B cell (primary cell): Measurements from ENCODE around the gene GPER1. TPM values are rescaled to one million over a fixed set of nuclear protein-coding genes. Genes with fewer than 3 reads are reported as not detected.

ENCODE experiments used
- ATAC-seq: fragments of 200-7000 bp; cut with Tn5 transposase; one replicate; pipeline ENCODE4 v1.10.0; 2021; ENCODE audit warnings: low read depth, mild to moderate bottlenecking, moderate number of reproducible peaks, moderate library complexity
- CTCF ChIA-PET: fragments of 350-600 bp; sonication (Branson Sonifier 250); formaldehyde crosslinking; loops from one replicate; lab custom pipeline; 2021; ENCODE audit warnings: antibody characterized with exemption, inconsistent platforms; lab: Charles Lee
- POLR2A ChIA-PET: fragments of 350-600 bp; sonication (Branson Sonifier 250); formaldehyde crosslinking; loops from one replicate; lab custom pipeline; 2021; ENCODE audit warnings: antibody characterized with exemption; lab: Charles Lee
- DNase-seq: peaks from one replicate; pipeline ENCODE4 v3.0.0; 2013
- H2AFZ ChIP-seq: 2 replicates; pipeline ENCODE4 v1.6.1; 2012; ENCODE audit warnings: mild to moderate bottlenecking, low read depth, low read length; ENCODE audit not compliant: insufficient read depth, poor library complexity, severe bottlenecking
- H3K27ac ChIP-seq, 2 donors: 1 replicate in 1 of 2; 2 replicates in 1 of 2; pipeline ENCODE4 v1.5.1; 2012 to 2013; ENCODE audit warnings: low read length in 2 of 2, mild to moderate bottlenecking in 2 of 2, moderate library complexity in 1 of 2
- H3K27me3 ChIP-seq, 4 experiments: fragments of 200-600 bp in 1 of 4; sonication (generic) in 1 of 4; replicated peaks in 1 of 4; 1 replicate in 2 of 4; 2 replicates in 2 of 4; pipeline versions ENCODE4 v1.6.1 to v1.7.0; 2013 to 2016; ENCODE audit warnings: low read length in 3 of 4, mild to moderate bottlenecking in 2 of 4, mixed read lengths in 1 of 4, moderate library complexity in 1 of 4; ENCODE audit not compliant: insufficient read depth in 4 of 4, control insufficient read depth in 3 of 4; ENCODE audit errors: control extremely low read depth in 1 of 4
- H3K36me3 ChIP-seq, 2 experiments: replicated peaks in 1 of 2; 1 replicate in 1 of 2; 2 replicates in 1 of 2; pipeline versions ENCODE4 v1.6.1 to v1.7.1; 2013; ENCODE audit warnings: low read length in 1 of 2; ENCODE audit not compliant: insufficient read depth in 2 of 2, control insufficient read depth in 1 of 2; ENCODE audit errors: control extremely low read depth in 1 of 2, extremely low read depth in 1 of 2
- H3K4me1 ChIP-seq, 2 donors: fragments of 200-600 bp in 1 of 2; sonication (generic) in 1 of 2; 1 replicate in 1 of 2; 2 replicates in 1 of 2; pipeline versions ENCODE4 v1.5.1 to v1.6.1; 2013 to 2017; ENCODE audit warnings: low read length in 2 of 2; ENCODE audit not compliant: control insufficient read depth in 2 of 2, insufficient read depth in 2 of 2
- H3K4me2 ChIP-seq: replicated peaks from 2 replicates; pipeline ENCODE3; 2012; ENCODE audit warnings: mild to moderate bottlenecking, low read depth, low read length; ENCODE audit not compliant: poor library complexity, severe bottlenecking
- H3K4me3 ChIP-seq, 5 experiments: fragments of 200-600 bp in 1 of 5; sonication (generic) in 1 of 5; 1 replicate in 3 of 5; 2 replicates in 2 of 5; pipeline versions ENCODE4 v1.5.1 to v1.7.0; 2011 to 2016; ENCODE audit warnings: low read length in 4 of 5, mild to moderate bottlenecking in 4 of 5, low read depth in 2 of 5, control low read depth in 1 of 5, moderate library complexity in 1 of 5; ENCODE audit not compliant: insufficient read depth in 1 of 5; ENCODE audit errors: control extremely low read depth in 1 of 5, extremely low read depth in 1 of 5
- H3K79me2 ChIP-seq: fragments of 200-600 bp; sonication (generic); one replicate; pipeline ENCODE4 v1.6.0; 2016; ENCODE audit warnings: low read length; ENCODE audit not compliant: control insufficient read depth, insufficient read depth
- H3K9ac ChIP-seq: fragments of 200-600 bp; sonication (generic); 2 replicates; pipeline ENCODE4 v1.6.1; 2017; ENCODE audit warnings: mild to moderate bottlenecking, low read length, moderate library complexity
- H3K9me3 ChIP-seq, 3 donors: one replicate each; pipeline versions ENCODE4 v1.6.1 to v1.7.1; 2013; ENCODE audit warnings: low read length in 2 of 3; ENCODE audit not compliant: control insufficient read depth in 2 of 3, insufficient read depth in 1 of 3; ENCODE audit errors: control extremely low read depth in 1 of 3
- H4K20me1 ChIP-seq: 2 replicates; pipeline ENCODE4 v1.6.0; 2012; ENCODE audit warnings: mild to moderate bottlenecking, low read length; ENCODE audit not compliant: insufficient read depth, control insufficient read depth, poor library complexity, severe bottlenecking
- H3K27ac Mint-ChIP-seq: one replicate; pipeline ENCODE4 v1.8.0; 2021; ENCODE audit warnings: mixed read lengths
- H3K27me3 Mint-ChIP-seq: one replicate; pipeline ENCODE4 v1.8.0; 2021; ENCODE audit warnings: mixed read lengths
- H3K4me1 Mint-ChIP-seq: one replicate; pipeline ENCODE4 v1.8.0; 2021; ENCODE audit warnings: mixed read lengths
- H3K4me3 Mint-ChIP-seq: one replicate; pipeline ENCODE4 v1.8.0; 2021; ENCODE audit warnings: mixed read lengths
- H3K9me3 Mint-ChIP-seq: one replicate; pipeline ENCODE4 v1.8.0; 2022; ENCODE audit warnings: mixed read lengths; ENCODE audit not compliant: insufficient read depth
- EZH2 ChIP-seq: IDR thresholded peaks from 2 replicates; pipeline ENCODE4 v1.6.1; 2012; ENCODE audit warnings: borderline replicate concordance, low read depth, mild to moderate bottlenecking, moderate library complexity, low read length; ENCODE audit not compliant: insufficient read depth, poor library complexity, severe bottlenecking
- WGBS: methylation state at CpG from one replicate; pipeline ENCODE4 v1.1.5; 2013; ENCODE audit warnings: missing lambda C conversion rate; ENCODE audit not compliant: insufficient coverage; 5-methylcytosine and 5-hydroxymethylcytosine counted together
- intact Hi-C: fragments of 100-400 bp; cut with micrococcal nuclease; formaldehyde crosslinking; loops from one replicate; pipeline ENCODE4 v1.10.0; 2022
- polyA plus RNA-seq: library from polyadenylated mRNA; depleted of rRNA; stranded (reverse); fragments of >200 nt; gene quantifications from 2 replicates; pipeline ENCODE4 v1.2.3, GENCODE V29; 2012
- total RNA-seq, 2 donors: library from RNA; stranded (reverse); fragments of 120-200 nt in 1 of 2; gene quantifications; 1 replicate in 1 of 2; 2 replicates in 1 of 2; pipeline versions ENCODE4 v1.2.3 to v1.2.4, GENCODE V29; 2013 to 2022
- TF ChIP-seq, protein P1 (sequence below): fragments of 200-600 bp; IDR thresholded peaks from one replicate; pipeline ENCODE4 v1.8.0; 2022; ENCODE audit warnings: antibody characterized with exemption, mild to moderate bottlenecking

Gene GPER1
- total and polyA plus RNA-seq, 2 donors (not counting 1 experiment from before 2014, with no cell fraction given): 3.2 to 21.3 TPM

DNA sequence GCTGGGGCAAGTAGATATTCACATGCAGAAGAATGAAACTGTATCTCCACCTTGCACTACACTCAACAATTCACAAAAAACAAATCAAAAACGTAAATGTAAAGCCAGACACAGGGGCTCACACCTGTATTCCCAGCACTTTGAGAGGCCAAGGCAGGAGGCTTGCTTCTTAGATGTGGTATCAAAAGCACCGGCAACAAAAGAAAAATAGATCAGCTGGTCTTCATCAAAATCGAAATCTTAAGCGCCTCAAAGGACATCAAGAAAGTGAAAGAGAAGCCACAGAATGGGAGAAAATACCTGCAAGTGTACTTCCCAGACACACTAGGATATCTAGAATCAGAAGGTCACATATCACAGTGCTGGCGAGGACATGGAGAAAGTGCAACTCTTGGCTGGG, 31.3 kb downstream of the GPER1 start:
- Histone ChIP-seq H3K4me2 (no peak overlapping the region), H3K36me3 (no peaks in the 10 kb centered on the region), H2AFZ (no peak overlapping the region), H3K79me2 (peaks cover 31% of the 10 kb centered on the region), H3K27ac (no peak overlapping the region), H3K9me3 (peaks cover 0 to 2% (median 0%) of the 10 kb centered on the region in 3 donors), H3K27me3 (no peaks in the 10 kb centered on the region), H4K20me1 (no peaks in the 10 kb centered on the region), H3K4me1 (peaks cover 7 to 10% of the 10 kb centered on the region in 2 donors), H3K9ac (no peak overlapping the region), H3K4me3 (no peak overlapping the region)
- no peak for ATAC-seq
- Mint-ChIP-seq H3K4me3 (no peak overlapping the region), H3K27ac (no peak overlapping the region), H3K4me1 (peaks cover 5% of the 10 kb centered on the region), H3K9me3 (no peaks in the 10 kb centered on the region), H3K27me3 (no peaks in the 10 kb centered on the region)
- ChIA-PET CTCF (no interaction called here), POLR2A (no interaction called here)
- 96% methylated on average over 5 of the region's 5 CpGs for WGBS
- intact Hi-C loops: loop anchor here (2.0 kb wide), 1 partner anchor 16 kb away; no protein-coding TSS in a partner anchor
- no peak for DNase-seq
- TF ChIP-seq EZH2: no peak
- TF ChIP-seq, protein P1, sequence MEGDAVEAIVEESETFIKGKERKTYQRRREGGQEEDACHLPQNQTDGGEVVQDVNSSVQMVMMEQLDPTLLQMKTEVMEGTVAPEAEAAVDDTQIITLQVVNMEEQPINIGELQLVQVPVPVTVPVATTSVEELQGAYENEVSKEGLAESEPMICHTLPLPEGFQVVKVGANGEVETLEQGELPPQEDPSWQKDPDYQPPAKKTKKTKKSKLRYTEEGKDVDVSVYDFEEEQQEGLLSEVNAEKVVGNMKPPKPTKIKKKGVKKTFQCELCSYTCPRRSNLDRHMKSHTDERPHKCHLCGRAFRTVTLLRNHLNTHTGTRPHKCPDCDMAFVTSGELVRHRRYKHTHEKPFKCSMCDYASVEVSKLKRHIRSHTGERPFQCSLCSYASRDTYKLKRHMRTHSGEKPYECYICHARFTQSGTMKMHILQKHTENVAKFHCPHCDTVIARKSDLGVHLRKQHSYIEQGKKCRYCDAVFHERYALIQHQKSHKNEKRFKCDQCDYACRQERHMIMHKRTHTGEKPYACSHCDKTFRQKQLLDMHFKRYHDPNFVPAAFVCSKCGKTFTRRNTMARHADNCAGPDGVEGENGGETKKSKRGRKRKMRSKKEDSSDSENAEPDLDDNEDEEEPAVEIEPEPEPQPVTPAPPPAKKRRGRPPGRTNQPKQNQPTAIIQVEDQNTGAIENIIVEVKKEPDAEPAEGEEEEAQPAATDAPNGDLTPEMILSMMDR: no peak

DNA sequence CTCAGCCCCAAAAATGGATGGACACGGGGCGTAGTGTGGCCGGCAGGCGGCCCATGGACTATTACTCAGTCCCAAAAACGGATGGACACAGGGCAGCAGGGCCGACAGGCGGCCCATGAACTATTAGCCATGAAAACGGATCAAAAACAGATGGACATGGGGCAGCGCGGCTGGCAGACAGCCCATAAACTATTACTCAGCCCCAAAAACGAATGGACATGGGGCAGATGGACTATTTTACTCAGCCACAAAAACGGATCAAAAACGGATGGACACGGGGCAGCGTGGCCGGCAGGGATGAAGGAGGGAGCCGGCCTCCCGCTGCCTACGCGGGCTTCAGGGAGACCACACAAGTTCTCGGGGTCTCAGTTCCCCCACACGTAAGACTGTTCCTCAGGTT, 32.9 kb downstream of the GPER1 start:
- Histone ChIP-seq H3K27ac (no peak overlapping the region), H3K4me3 (no peak overlapping the region), H3K27me3 (no peaks in the 10 kb centered on the region), H3K9me3 (peaks cover 0 to 2% (median 0%) of the 10 kb centered on the region in 3 donors), H3K36me3 (no peaks in the 10 kb centered on the region), H3K79me2 (peaks cover 25% of the 10 kb centered on the region), H4K20me1 (no peaks in the 10 kb centered on the region), H3K4me1 (peaks cover 7 to 10% of the 10 kb centered on the region in 2 donors), H3K9ac (no peak overlapping the region), H3K4me2 (no peak overlapping the region), H2AFZ (no peak overlapping the region)
- no peak for ATAC-seq
- 95% methylated on average over 22 of the region's 22 CpGs for WGBS
- DNase-seq: no peak
- no peaks in the 10 kb centered on the region for H3K27me3 Mint-ChIP-seq
- H3K9me3 Mint-ChIP-seq: no peaks in the 10 kb centered on the region
- peaks cover 5% of the 10 kb centered on the region for H3K4me1 Mint-ChIP-seq
- no peak overlapping the region for H3K27ac Mint-ChIP-seq
- TF ChIP-seq EZH2: no peak
- TF ChIP-seq, protein P1: no peak
- H3K4me3 Mint-ChIP-seq: no peak overlapping the region
- intact Hi-C loops: no loop called here
- POLR2A ChIA-PET: no interaction called here
- CTCF ChIA-PET: interaction anchor here (1.4 kb wide), 1 partner anchor 128 kb away, joined by 3 read pairs; no protein-coding TSS in a partner anchor
